K562 (cell line): Measurements from ENCODE around the gene SERPIND1. TPM values are rescaled to one million over a fixed set of nuclear protein-coding genes. Genes with fewer than 3 reads are reported as not detected.

Experiments used
- ARID2 ChIP-seq: fragments of 450-650 bp; IDR thresholded peaks from 2 replicates; pipeline ENCODE4 v1.6.1; 2017; ENCODE audit warnings: antibody characterized with exemption, mild to moderate bottlenecking
- BDP1 ChIP-seq: IDR thresholded peaks from 3 replicates; pipeline ENCODE4 v1.6.1; 2011; ENCODE audit not compliant: insufficient read length, insufficient read depth
- BHLHE40 ChIP-seq: IDR thresholded peaks from 2 replicates; pipeline ENCODE4 v1.6.1; 2011; ENCODE audit warnings: low read length, improper control_type of control experiment
- ELF1 ChIP-seq: fragments of 200-800 bp; sonication (Bioruptor generic); IDR thresholded peaks from 2 replicates; pipeline ENCODE4 v1.6.1; 2016; ENCODE audit warnings: missing genetic modification characterization, missing compliant biosample characterization
- ETV6 ChIP-seq, 3 experiments: fragments of 150-350 bp in 1 of 3; sonication (generic) in 1 of 3; formaldehyde crosslinking in 1 of 3; IDR thresholded peaks; 2 replicates each; pipeline versions ENCODE4 v1.6.1 to v1.8.0; 2014 to 2022; ENCODE audit warnings: borderline replicate concordance in 2 of 3, low read depth in 2 of 3, antibody characterized with exemption in 1 of 3, low read length in 1 of 3, mild to moderate bottlenecking in 1 of 3, missing genetic modification reagents in 1 of 3
- HMGN3 ChIP-seq: IDR thresholded peaks from 2 replicates; pipeline ENCODE4 v1.6.1; 2011; ENCODE audit warnings: borderline replicate concordance, low read depth, mild to moderate bottlenecking, mixed read lengths, low read length; ENCODE audit not compliant: insufficient read length; ENCODE audit errors: extremely low read depth
- IFI16 ChIP-seq: fragments of 250-450 bp; sonication (Bioruptor Pico); IDR thresholded peaks from 2 replicates; pipeline ENCODE4 v2.1.2; 2022; ENCODE audit warnings: mild to moderate bottlenecking, inconsistent platforms
- KLF16 ChIP-seq: IDR thresholded peaks from 2 replicates; pipeline ENCODE4 v1.6.1; 2016; ENCODE audit warnings: antibody characterized with exemption
- MEF2D ChIP-seq: conservative IDR thresholded peaks from 2 replicates; pipeline ENCODE4 v1.6.1; 2016; ENCODE audit warnings: low read depth, missing genetic modification characterization, missing compliant biosample characterization
- NFXL1 ChIP-seq: fragments of 450-650 bp; formaldehyde crosslinking; IDR thresholded peaks from 2 replicates; pipeline ENCODE4 v1.4.0; 2021; ENCODE audit warnings: mild to moderate bottlenecking
- NFYB ChIP-seq: IDR thresholded peaks from 2 replicates; pipeline ENCODE4 v1.6.1; 2011; ENCODE audit warnings: mild to moderate bottlenecking, moderate library complexity; ENCODE audit not compliant: insufficient read length; ENCODE audit errors: extremely low read depth
- NRF1 ChIP-seq, 2 experiments: fragments of 450-650 bp; IDR thresholded peaks in 1 of 2; conservative IDR thresholded peaks in 1 of 2; 2 replicates each; pipeline ENCODE4 v1.6.1; 2014; ENCODE audit warnings: mild to moderate bottlenecking in 2 of 2
- POLR2H ChIP-seq: IDR thresholded peaks from 2 replicates; pipeline ENCODE4 v1.6.1; 2016; ENCODE audit warnings: missing genetic modification characterization, low read depth, mild to moderate bottlenecking, control low read depth, missing compliant biosample characterization, moderate library complexity
- RHOXF2B ChIP-seq: fragments of 250-450 bp; sonication (Bioruptor Pico); conservative IDR thresholded peaks from 2 replicates; pipeline ENCODE4 v1.5.1; 2021
- SLC30A9 ChIP-seq: fragments of 250-450 bp; sonication (Bioruptor Pico); IDR thresholded peaks from 2 replicates; pipeline ENCODE4 v1.8.0; 2022; ENCODE audit warnings: mild to moderate bottlenecking, moderate library complexity
- ZNF408 ChIP-seq: fragments of 250-450 bp; sonication (Bioruptor Pico); IDR thresholded peaks from 2 replicates; pipeline ENCODE4 v1.4.0; 2020; ENCODE audit warnings: low read depth, mild to moderate bottlenecking, moderate library complexity
- ZNF589 ChIP-seq: fragments of 200-800 bp; sonication (Bioruptor generic); IDR thresholded peaks from 2 replicates; pipeline ENCODE4 v1.6.1; 2016; ENCODE audit warnings: low read depth, missing genetic modification characterization, missing compliant biosample characterization
- ZNF76 ChIP-seq: fragments of 250-450 bp; sonication (Bioruptor Pico); IDR thresholded peaks from 2 replicates; pipeline ENCODE4 v1.4.0; 2020; ENCODE audit warnings: mild to moderate bottlenecking, moderate library complexity, borderline replicate concordance
- ZNF778 ChIP-seq: fragments of 450-650 bp; formaldehyde crosslinking; IDR thresholded peaks from 2 replicates; pipeline ENCODE4 v1.4.0; 2020; ENCODE audit warnings: mild to moderate bottlenecking, moderate library complexity
- polyA plus RNA-seq, 8 experiments: library from polyadenylated mRNA; depleted of rRNA in 4 of 8; stranded (reverse) in 5 of 8; unstranded in 3 of 8; fragments of >200 nt; fragmentation: Nextera tagmentation in 2 of 8; fragmentation: Illumina TruSeq in 1 of 8; extraction: Ambion mirVana in 2 of 8; extraction: Trizol in 1 of 8; gene quantifications; 2 replicates each; pipeline versions ENCODE4 v1.2.1 to v1.2.3, GENCODE V29; 2011 to 2014; ENCODE audit warnings: inconsistent platforms in 1 of 8, missing spikeins in 1 of 8
- total RNA-seq, 7 experiments: library from RNA; depleted of rRNA in 6 of 7; stranded (reverse); fragments of >200 nt in 6 of 7; fragmentation: Illumina TruSeq in 2 of 7; extraction: Trizol in 2 of 7; gene quantifications; 2 replicates each; pipeline versions ENCODE4 v1.2.1 to v1.2.3, GENCODE V29; 2011 to 2021; ENCODE audit warnings: low replicate concordance in 1 of 7
- TF ChIP-seq, protein P1 (sequence below): fragments of 250-450 bp; sonication (Bioruptor Pico); IDR thresholded peaks from 2 replicates; pipeline ENCODE4 v1.4.0; 2020; ENCODE audit warnings: mild to moderate bottlenecking, moderate library complexity, borderline replicate concordance
- TF ChIP-seq, protein P2 (sequence below): fragments of 250-450 bp; sonication (Bioruptor Pico); IDR thresholded peaks from 2 replicates; pipeline ENCODE4 v1.8.0; 2022; ENCODE audit warnings: inconsistent platforms
- TF ChIP-seq, protein P3 (sequence below): sonication (generic); formaldehyde crosslinking; IDR thresholded peaks from 2 replicates; pipeline ENCODE4 v1.8.1; 2023; ENCODE audit warnings: mild to moderate bottlenecking, missing genetic modification reagents, moderate library complexity

SERPIND1 gene
- total and polyA plus RNA-seq, 9 of the 15 experiments (the other 6 are each of a cell fraction or from before 2014, with no cell fraction given): 0.04 to 0.11 (median 0.09) TPM; not detected in 6

DNA sequence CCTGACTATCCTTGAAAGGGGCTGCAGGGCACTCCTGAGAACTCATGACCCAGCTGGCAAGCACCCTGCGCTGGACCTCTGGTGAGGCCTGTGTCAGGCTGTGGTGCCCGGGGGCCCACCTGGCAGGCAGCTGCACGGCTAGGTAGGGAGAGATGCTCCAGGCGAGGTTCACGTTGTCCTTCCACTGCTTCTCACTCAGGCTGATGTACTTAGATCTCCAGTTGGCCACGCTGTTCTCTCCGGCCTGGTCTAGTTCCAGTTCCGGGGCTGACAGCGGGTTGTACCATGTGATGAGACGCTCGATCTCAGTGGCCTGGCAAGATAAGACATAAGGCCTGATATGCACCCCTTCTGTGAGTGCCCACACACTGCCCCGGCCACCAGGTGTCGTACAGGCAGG lies 44.7 kb upstream of the SERPIND1 start (continued):
- TF ChIP-seq HMGN3 (peak; percentile 70), ETV6 (IDR thresholded peaks at IDR 0.05; ENCODE audit: borderline replicate concordance in 1 of 2, low read depth in 2 of 2, low read length in 1 of 2) (no peak), ETV6 (CRISPR knock-in tag; IDR thresholded peaks at IDR 0.05; ENCODE audit: borderline replicate concordance) (no peak), ELF1 (no peak), MEF2D (tag) (no peak), SLC30A9 (CRISPR knock-in tag) (no peak), NFXL1 (CRISPR knock-in tag) (no peak), ZNF408 (CRISPR knock-in tag) (no peak), POLR2H (tag) (no peak), RHOXF2B (CRISPR knock-in tag) (no peak), ZNF76 (no peak), ZNF778 (CRISPR knock-in tag) (no peak), NRF1 (conservative IDR thresholded peaks at IDR 0.05 in 1 of 2, IDR thresholded peaks at IDR 0.05 in 1 of 2) (no peak), BHLHE40 (0 out of 2 replicates have a peak, but pooled peaks have one; percentile 4), IFI16 (CRISPR knock-in tag) (no peak), BDP1 (no peak), KLF16 (no peak), NFYB (no peak), ZNF589 (CRISPR knock-in tag) (no peak), ARID2 (no peak)
- TF ChIP-seq, protein P1, sequence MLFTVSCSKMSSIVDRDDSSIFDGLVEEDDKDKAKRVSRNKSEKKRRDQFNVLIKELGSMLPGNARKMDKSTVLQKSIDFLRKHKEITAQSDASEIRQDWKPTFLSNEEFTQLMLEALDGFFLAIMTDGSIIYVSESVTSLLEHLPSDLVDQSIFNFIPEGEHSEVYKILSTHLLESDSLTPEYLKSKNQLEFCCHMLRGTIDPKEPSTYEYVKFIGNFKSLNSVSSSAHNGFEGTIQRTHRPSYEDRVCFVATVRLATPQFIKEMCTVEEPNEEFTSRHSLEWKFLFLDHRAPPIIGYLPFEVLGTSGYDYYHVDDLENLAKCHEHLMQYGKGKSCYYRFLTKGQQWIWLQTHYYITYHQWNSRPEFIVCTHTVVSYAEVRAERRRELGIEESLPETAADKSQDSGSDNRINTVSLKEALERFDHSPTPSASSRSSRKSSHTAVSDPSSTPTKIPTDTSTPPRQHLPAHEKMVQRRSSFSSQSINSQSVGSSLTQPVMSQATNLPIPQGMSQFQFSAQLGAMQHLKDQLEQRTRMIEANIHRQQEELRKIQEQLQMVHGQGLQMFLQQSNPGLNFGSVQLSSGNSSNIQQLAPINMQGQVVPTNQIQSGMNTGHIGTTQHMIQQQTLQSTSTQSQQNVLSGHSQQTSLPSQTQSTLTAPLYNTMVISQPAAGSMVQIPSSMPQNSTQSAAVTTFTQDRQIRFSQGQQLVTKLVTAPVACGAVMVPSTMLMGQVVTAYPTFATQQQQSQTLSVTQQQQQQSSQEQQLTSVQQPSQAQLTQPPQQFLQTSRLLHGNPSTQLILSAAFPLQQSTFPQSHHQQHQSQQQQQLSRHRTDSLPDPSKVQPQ (CRISPR knock-in tag): no peak
- TF ChIP-seq, protein P2, sequence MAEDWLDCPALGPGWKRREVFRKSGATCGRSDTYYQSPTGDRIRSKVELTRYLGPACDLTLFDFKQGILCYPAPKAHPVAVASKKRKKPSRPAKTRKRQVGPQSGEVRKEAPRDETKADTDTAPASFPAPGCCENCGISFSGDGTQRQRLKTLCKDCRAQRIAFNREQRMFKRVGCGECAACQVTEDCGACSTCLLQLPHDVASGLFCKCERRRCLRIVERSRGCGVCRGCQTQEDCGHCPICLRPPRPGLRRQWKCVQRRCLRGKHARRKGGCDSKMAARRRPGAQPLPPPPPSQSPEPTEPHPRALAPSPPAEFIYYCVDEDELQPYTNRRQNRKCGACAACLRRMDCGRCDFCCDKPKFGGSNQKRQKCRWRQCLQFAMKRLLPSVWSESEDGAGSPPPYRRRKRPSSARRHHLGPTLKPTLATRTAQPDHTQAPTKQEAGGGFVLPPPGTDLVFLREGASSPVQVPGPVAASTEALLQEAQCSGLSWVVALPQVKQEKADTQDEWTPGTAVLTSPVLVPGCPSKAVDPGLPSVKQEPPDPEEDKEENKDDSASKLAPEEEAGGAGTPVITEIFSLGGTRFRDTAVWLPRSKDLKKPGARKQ (CRISPR knock-in tag): no peak
- TF ChIP-seq, protein P3, sequence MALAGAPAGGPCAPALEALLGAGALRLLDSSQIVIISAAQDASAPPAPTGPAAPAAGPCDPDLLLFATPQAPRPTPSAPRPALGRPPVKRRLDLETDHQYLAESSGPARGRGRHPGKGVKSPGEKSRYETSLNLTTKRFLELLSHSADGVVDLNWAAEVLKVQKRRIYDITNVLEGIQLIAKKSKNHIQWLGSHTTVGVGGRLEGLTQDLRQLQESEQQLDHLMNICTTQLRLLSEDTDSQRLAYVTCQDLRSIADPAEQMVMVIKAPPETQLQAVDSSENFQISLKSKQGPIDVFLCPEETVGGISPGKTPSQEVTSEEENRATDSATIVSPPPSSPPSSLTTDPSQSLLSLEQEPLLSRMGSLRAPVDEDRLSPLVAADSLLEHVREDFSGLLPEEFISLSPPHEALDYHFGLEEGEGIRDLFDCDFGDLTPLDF: 0 out of 2 replicates have a peak, but pooled peaks have one; percentile 9
